WTC11 (cell line): ENCODE measurements around the gene GLYR1. TPM values are rescaled to one million over a fixed set of nuclear protein-coding genes. Genes with fewer than 3 reads are reported as not detected.

Experiments used
- ATAC-seq: fragments of 200-7000 bp; cut with Tn5 transposase; 2 replicates; pipeline ENCODE4 v1.10.0; 2021; ENCODE audit warnings: mild to moderate bottlenecking, moderate library complexity
- CTCF ChIA-PET: fragments of 300-600 bp; sonication (Branson Sonifier 250); formaldehyde crosslinking; loops from one replicate; lab custom pipeline; 2021; ENCODE audit warnings: antibody characterized with exemption; lab: Charles Lee
- POLR2A ChIA-PET: fragments of 350-600 bp; sonication (Branson Sonifier 250); formaldehyde crosslinking; loops from one replicate; lab custom pipeline; 2021; ENCODE audit warnings: antibody characterized with exemption; lab: Charles Lee
- DNase-seq: peaks from one replicate; pipeline ENCODE4 v3.0.0; 2021; ENCODE audit warnings: low spot score
- H3K27ac Mint-ChIP-seq: 2 replicates; pipeline ENCODE4 v1.8.0; 2021; ENCODE audit warnings: mixed read lengths
- H3K27me3 Mint-ChIP-seq: 2 replicates; pipeline ENCODE4 v1.8.0; 2021; ENCODE audit warnings: low read depth, mild to moderate bottlenecking, moderate library complexity, mixed read lengths
- H3K36me3 Mint-ChIP-seq: 2 replicates; pipeline ENCODE4 v1.8.0; 2021; ENCODE audit warnings: mixed read lengths
- H3K4me1 Mint-ChIP-seq: 2 replicates; pipeline ENCODE4 v1.8.0; 2022; ENCODE audit warnings: mixed read lengths
- H3K4me3 Mint-ChIP-seq: 2 replicates; pipeline ENCODE4 v1.8.0; 2021; ENCODE audit warnings: mild to moderate bottlenecking, moderate library complexity, mixed read lengths
- H3K9me3 Mint-ChIP-seq: 2 replicates; pipeline ENCODE4 v1.8.0; 2021; ENCODE audit warnings: mixed read lengths
- CREB1 ChIP-seq: sonication (generic); formaldehyde crosslinking; IDR thresholded peaks from 2 replicates; pipeline ENCODE4 v1.8.0; 2023; ENCODE audit warnings: mild to moderate bottlenecking, missing genetic modification reagents
- E2F1 ChIP-seq: sonication (generic); formaldehyde crosslinking; IDR thresholded peaks from 2 replicates; pipeline ENCODE4 v1.8.0; 2022; ENCODE audit warnings: mild to moderate bottlenecking, missing genetic modification reagents
- MLX ChIP-seq: sonication (generic); formaldehyde crosslinking; IDR thresholded peaks from 2 replicates; pipeline ENCODE4 v1.8.1; 2023; ENCODE audit warnings: mild to moderate bottlenecking, missing genetic modification reagents, moderate library complexity
- MXD4 ChIP-seq: fragments of 250-450 bp; sonication (Bioruptor Pico); IDR thresholded peaks from 2 replicates; pipeline ENCODE4 v1.8.0; 2021; ENCODE audit warnings: mild to moderate bottlenecking, moderate library complexity, borderline replicate concordance
- NFYB ChIP-seq: sonication (generic); formaldehyde crosslinking; conservative IDR thresholded peaks from 2 replicates; pipeline ENCODE4 v1.8.0; 2022; ENCODE audit warnings: low read depth, missing genetic modification reagents
- NR2C2 ChIP-seq: sonication (generic); formaldehyde crosslinking; IDR thresholded peaks from 2 replicates; pipeline ENCODE4 v1.8.0; 2022; ENCODE audit warnings: mild to moderate bottlenecking, missing genetic modification reagents
- SP1 ChIP-seq: sonication (generic); formaldehyde crosslinking; conservative IDR thresholded peaks from 2 replicates; pipeline ENCODE4 v1.8.1; 2022; ENCODE audit warnings: missing genetic modification reagents
- TP53 ChIP-seq: sonication (generic); formaldehyde crosslinking; IDR thresholded peaks from 2 replicates; pipeline ENCODE4 v1.8.1; 2023; ENCODE audit warnings: mild to moderate bottlenecking, missing genetic modification reagents
- ZNF121 ChIP-seq: sonication (generic); formaldehyde crosslinking; IDR thresholded peaks from 2 replicates; pipeline ENCODE4 v1.8.0; 2023; ENCODE audit warnings: missing genetic modification reagents
- ZNF219 ChIP-seq: sonication (generic); formaldehyde crosslinking; IDR thresholded peaks from 2 replicates; pipeline ENCODE4 v1.8.0; 2023; ENCODE audit warnings: missing genetic modification reagents, mild to moderate bottlenecking, borderline replicate concordance
- ZNF416 ChIP-seq: fragments of 250-450 bp; sonication (Bioruptor Pico); IDR thresholded peaks from 2 replicates; pipeline ENCODE4 v1.9.0; 2021; ENCODE audit warnings: mild to moderate bottlenecking, inconsistent platforms
- total RNA-seq: library from RNA; stranded (reverse); gene quantifications from 3 replicates; pipeline ENCODE4 v1.2.3, GENCODE V29; 2021

The GLYR1 gene
- total RNA-seq, 1 experiment from 2014 or later: 103 TPM

- TF ChIP-seq ZNF219 (CRISPR knock-in tag) (no peak), SP1 (CRISPR knock-in tag) (no peak), E2F1 (CRISPR knock-in tag) (no peak), NFYB (peak; percentile 78), ZNF416 (CRISPR knock-in tag) (no peak), MXD4 (CRISPR knock-in tag) (no peak)
Measured at GRCh38 chr16:4894276-4895150, 47.4 kb upstream of the GLYR1 start (continued).

GRCh38 chr16:4893103-4893862, 46.2 kb upstream of the GLYR1 start:
- ChIA-PET POLR2A (no interaction called here), CTCF (no interaction called here)
- Mint-ChIP-seq H3K27ac (no peak overlapping the region), H3K27me3 (no peaks in the 10 kb centered on the region), H3K4me3 (no peak overlapping the region), H3K36me3 (peaks cover 27% of the 10 kb centered on the region), H3K9me3 (peaks cover 2% of the 10 kb centered on the region), H3K4me1 (no peaks in the 10 kb centered on the region)
- TF ChIP-seq ZNF219 (CRISPR knock-in tag) (no peak), ZNF121 (CRISPR knock-in tag) (0 out of 2 replicates have a peak, but pooled peaks have one; percentile 26)
- DNase-seq (no peak), ATAC-seq (no peak)

GRCh38 chr16:4892361-4893102, 45.4 kb upstream of the GLYR1 start:
- Mint-ChIP-seq H3K4me1 (no peaks in the 10 kb centered on the region), H3K9me3 (no peaks in the 10 kb centered on the region), H3K36me3 (peaks cover 28% of the 10 kb centered on the region), H3K27ac (no peak overlapping the region), H3K27me3 (no peaks in the 10 kb centered on the region), H3K4me3 (no peak overlapping the region)
- ChIA-PET CTCF (interaction anchor here (1.0 to 1.2 kb wide), 2 partner anchors 63 to 242 kb away, joined by 3 to 5 read pairs; no protein-coding TSS in a partner anchor), POLR2A (no interaction called here)
- TF ChIP-seq NFYB (no peak), CREB1 (no peak)
- no peak for ATAC-seq
- no peak for DNase-seq

GRCh38 chr16:4891886-4892216, 44.8 kb upstream of the GLYR1 start:
- H3K36me3 Mint-ChIP-seq: peaks cover 29% of the 10 kb centered on the region
- no peaks in the 10 kb centered on the region for H3K4me1 Mint-ChIP-seq
- no peak overlapping the region for H3K27ac Mint-ChIP-seq
- DNase-seq: no peak
- no peak for TF ChIP-seq NR2C2 (CRISPR knock-in tag)
- no peak for TF ChIP-seq TP53 (CRISPR knock-in tag)
- no peak for TF ChIP-seq MLX (CRISPR knock-in tag)
- H3K9me3 Mint-ChIP-seq: no peaks in the 10 kb centered on the region
- CTCF ChIA-PET: interaction anchor here (1.0 to 1.2 kb wide), 2 partner anchors 64 to 242 kb away, joined by 3 to 5 read pairs; no protein-coding TSS in a partner anchor
- ATAC-seq: no peak
- POLR2A ChIA-PET: no interaction called here
- no peaks in the 10 kb centered on the region for H3K27me3 Mint-ChIP-seq
- no peak overlapping the region for H3K4me3 Mint-ChIP-seq
